HCT116 (cell line): Measurements from ENCODE around the gene RAPSN. TPM values are rescaled to one million over a fixed set of nuclear protein-coding genes. Genes with fewer than 3 reads are reported as not detected.

Experiments
- ATAC-seq: fragments of 200-7000 bp; cut with Tn5 transposase; 2 replicates; pipeline ENCODE4 v1.9.1; 2020; ENCODE audit warnings: mild to moderate bottlenecking, moderate library complexity
- BruUV-seq: library from RNA; stranded (reverse); fragments of 400-500 nt; replicated peaks from 2 replicates; lab custom pipeline; 2021; lab: Mats Ljungman, UMichigan
- CTCF ChIA-PET: fragments of 300-600 bp; sonication (Branson Sonifier 250); formaldehyde crosslinking; loops from one replicate; lab custom pipeline; 2021; ENCODE audit warnings: antibody characterized with exemption; lab: Charles Lee
- POLR2A ChIA-PET: fragments of 300-600, 350-600 bp; sonication (Branson Sonifier 250); formaldehyde crosslinking; loops from one replicate; lab custom pipeline; 2021; ENCODE audit warnings: antibody characterized with exemption; lab: Charles Lee
- RAD21 ChIA-PET, 2 experiments: fragments of 300-600 bp; sonication (Branson Sonifier 250); formaldehyde crosslinking; loops; one replicate each; lab custom pipeline; 2023; ENCODE audit warnings: low total read pairs in 2 of 2; ENCODE audit not compliant: uncharacterized antibody in 2 of 2, unreplicated experiment in 2 of 2, low non-redundant PET in 1 of 2; lab: Charles Lee
- DNase-seq: peaks from one replicate; pipeline ENCODE4 v3.0.0-alpha.2; 2010; ENCODE audit warnings: low read depth, low spot score
- H2AFZ ChIP-seq: fragments of 200-600 bp; shearing (Covaris generic), sonication (generic); 2 replicates; pipeline ENCODE4 v1.6.1; 2017; ENCODE audit warnings: low read depth, mixed run types, mixed read lengths, antibody characterized with exemption, low read length; ENCODE audit not compliant: poor library complexity, severe bottlenecking
- H3K27ac ChIP-seq: 2 replicates; pipeline ENCODE4 v1.5.1; 2012; ENCODE audit warnings: low read depth, low read length
- H3K27me3 ChIP-seq: fragments of 200-600 bp; sonication (generic); 2 replicates; pipeline ENCODE4 v1.6.1; 2016; ENCODE audit warnings: mixed run types, low read length, mixed read lengths; ENCODE audit not compliant: insufficient read depth
- H3K36me3 ChIP-seq, 2 experiments: fragments of 200-500 bp in 1 of 2; fragments of 200-600 bp in 1 of 2; sonication (Bioruptor generic) in 1 of 2; sonication (generic) in 1 of 2; 2 replicates each; pipeline versions ENCODE4 v1.5.1 to v1.6.1; 2014 to 2016; ENCODE audit warnings: low read length in 2 of 2, inconsistent platforms in 1 of 2, mixed read lengths in 1 of 2, mixed run types in 1 of 2; ENCODE audit not compliant: insufficient read depth in 2 of 2, control insufficient read depth in 1 of 2
- H3K4me1 ChIP-seq, 2 experiments: fragments of 200-600 bp in 1 of 2; sonication (generic) in 1 of 2; 2 replicates each; pipeline versions ENCODE4 v1.5.1 to v1.6.1; 2012 to 2017; ENCODE audit warnings: low read length in 2 of 2, inconsistent platforms in 1 of 2, mild to moderate bottlenecking in 1 of 2, mixed read lengths in 1 of 2, mixed run types in 1 of 2, moderate library complexity in 1 of 2; ENCODE audit not compliant: insufficient read depth in 2 of 2, control insufficient read depth in 1 of 2
- H3K4me2 ChIP-seq: fragments of 200-600 bp; sonication (generic); 2 replicates; pipeline ENCODE4 v1.6.1; 2017; ENCODE audit warnings: mixed run types, low read length, mixed read lengths
- H3K4me3 ChIP-seq, 2 experiments: fragments of 200-600 bp in 1 of 2; sonication (generic) in 1 of 2; replicated peaks in 1 of 2; 2 replicates each; pipeline ENCODE4 v1.5.1; 2011 to 2016; ENCODE audit warnings: low read length in 2 of 2, control low read depth in 1 of 2, low read depth in 1 of 2, mild to moderate bottlenecking in 1 of 2, mixed read lengths in 1 of 2, mixed run types in 1 of 2
- H3K79me2 ChIP-seq: fragments of 200-600 bp; sonication (generic); 2 replicates; pipeline ENCODE4 v1.6.1; 2017; ENCODE audit warnings: mild to moderate bottlenecking, mixed run types, low read length, moderate library complexity, mixed read lengths; ENCODE audit not compliant: insufficient read depth
- H3K9ac ChIP-seq: fragments of 200-600 bp; sonication (generic); 2 replicates; pipeline ENCODE4 v1.6.1; 2016; ENCODE audit warnings: low read length, mixed read lengths
- H3K9me2 ChIP-seq: fragments of 200-600 bp; sonication (generic), shearing (Covaris generic); 2 replicates; pipeline ENCODE4 v1.6.1; 2017; ENCODE audit warnings: mixed run types, mild to moderate bottlenecking, moderate library complexity; ENCODE audit not compliant: insufficient read depth
- H3K9me3 ChIP-seq, 2 experiments: fragments of 200-500 bp in 1 of 2; fragments of 200-600 bp in 1 of 2; sonication (Bioruptor generic) in 1 of 2; sonication (generic) in 1 of 2; 2 replicates each; pipeline ENCODE4 v1.6.1; 2014 to 2017; ENCODE audit warnings: low read length in 2 of 2, mixed read lengths in 2 of 2, inconsistent platforms in 1 of 2, low read depth in 1 of 2, mild to moderate bottlenecking in 1 of 2, mixed run types in 1 of 2, moderate library complexity in 1 of 2; ENCODE audit not compliant: control insufficient read depth in 1 of 2, insufficient read depth in 1 of 2
- H4K20me1 ChIP-seq: fragments of 200-600 bp; sonication (generic), shearing (Covaris generic); 2 replicates; pipeline ENCODE4 v1.6.1; 2017; ENCODE audit warnings: mixed run types, mild to moderate bottlenecking, moderate library complexity; ENCODE audit not compliant: insufficient read depth
- JUND ChIP-seq: IDR thresholded peaks from 2 replicates; pipeline ENCODE4 v1.6.1; 2012
- POLR2AphosphoS5 ChIP-seq: IDR thresholded peaks from 2 replicates; pipeline ENCODE4 v1.6.1; 2011; ENCODE audit warnings: mild to moderate bottlenecking, low read depth, low read length, moderate library complexity
- intact Hi-C: fragments of 100-400 bp; cut with micrococcal nuclease; formaldehyde crosslinking; loops from 2 replicates; pipeline ENCODE4 v1.10.0; 2022
- total RNA-seq: library from RNA; stranded (reverse); gene quantifications from one replicate; pipeline ENCODE4 v1.2.1, GENCODE V29; 2021; ENCODE audit not compliant: unreplicated experiment

Gene RAPSN
- total RNA-seq, 1 experiment from 2014 or later, result 0.57 TPM

GRCh38 chr11:47470671-47471070, 21.7 kb upstream of the RAPSN start:
- H3K27me3 ChIP-seq, result no peaks in the 10 kb centered on the region
- peaks cover 46 to 60% of the 10 kb centered on the region in 2 experiments for H3K36me3 ChIP-seq
- no peak overlapping the region for H3K9ac ChIP-seq
- no TSS peak for BruUV-seq
- H4K20me1 ChIP-seq, result no peaks in the 10 kb centered on the region; the same call in 1 of the 2 replicates
- H3K4me3 ChIP-seq, result no peak overlapping the region
- no peak overlapping the region for H2AFZ ChIP-seq
- ATAC-seq (no peak), DNase-seq (no peak)
- H3K9me2 ChIP-seq, result no peaks in the 10 kb centered on the region
- RAD21 ChIA-PET, result no interaction called here
- H3K9me3 ChIP-seq, result no peaks in the 10 kb centered on the region
- peaks cover 0 to 4% of the 10 kb centered on the region in 2 experiments; a peak in 1 of 4 replicates for H3K4me1 ChIP-seq
- CTCF ChIA-PET, result interaction anchor here (1.6 kb wide), 1 partner anchor 16 kb away, joined by 4 read pairs; no protein-coding TSS in a partner anchor
- no peak overlapping the region for H3K27ac ChIP-seq
- peaks cover 46% of the 10 kb centered on the region for H3K79me2 ChIP-seq
- H3K4me2 ChIP-seq, result no peak overlapping the region
- intact Hi-C loops, result no loop called here
- no peak for TF ChIP-seq JUND
- POLR2A ChIA-PET, result no interaction called here

- Histone ChIP-seq H3K27ac (no peak overlapping the region), H3K4me1 (peaks cover 0 to 4% of the 10 kb centered on the region in 2 experiments; a peak in 1 of 4 replicates), H3K9me2 (no peaks in the 10 kb centered on the region), H3K9me3 (no peaks in the 10 kb centered on the region), H3K79me2 (peaks cover 46% of the 10 kb centered on the region), H4K20me1 (peaks cover 4% of the 10 kb centered on the region), H2AFZ (no peak overlapping the region), H3K36me3 (peaks cover 35 to 49% of the 10 kb centered on the region in 2 experiments), H3K4me3 (no peak overlapping the region), H3K4me2 (no peak overlapping the region), H3K9ac (no peak overlapping the region), H3K27me3 (no peaks in the 10 kb centered on the region)
- ChIA-PET POLR2A (no interaction called here), CTCF (no interaction called here), RAD21 (no interaction called here)
- DNase-seq (no peak), ATAC-seq (no peak)
- TF ChIP-seq POLR2AphosphoS5, result no peak
- intact Hi-C loops, result loop anchor here (10.0 kb wide), 1 partner anchor 145 kb away; no protein-coding TSS in a partner anchor
- BruUV-seq, result TSS peak; percentile 1
Observed at GRCh38 chr11:47469361-47470179, 20.6 kb upstream of the RAPSN start.
